Panc1 (cell line): ENCODE data around the gene PXK.

ENCODE experiments used
- TF ChIP-seq, protein P1 (sequence below): fragments of 450-650 bp; IDR thresholded peaks from 2 replicates; pipeline ENCODE4 v1.5.1; 2017; ENCODE audit warnings: mild to moderate bottlenecking
- TF ChIP-seq, protein P2 (sequence below), 2 experiments: IDR thresholded peaks; 2 replicates each; pipeline ENCODE4 v1.6.1; 2011 to 2012; ENCODE audit warnings: low read depth in 2 of 2, control low read depth in 1 of 2, low read length in 1 of 2, mild to moderate bottlenecking in 1 of 2, moderate library complexity in 1 of 2; ENCODE audit not compliant: insufficient read depth in 1 of 2

DNA sequence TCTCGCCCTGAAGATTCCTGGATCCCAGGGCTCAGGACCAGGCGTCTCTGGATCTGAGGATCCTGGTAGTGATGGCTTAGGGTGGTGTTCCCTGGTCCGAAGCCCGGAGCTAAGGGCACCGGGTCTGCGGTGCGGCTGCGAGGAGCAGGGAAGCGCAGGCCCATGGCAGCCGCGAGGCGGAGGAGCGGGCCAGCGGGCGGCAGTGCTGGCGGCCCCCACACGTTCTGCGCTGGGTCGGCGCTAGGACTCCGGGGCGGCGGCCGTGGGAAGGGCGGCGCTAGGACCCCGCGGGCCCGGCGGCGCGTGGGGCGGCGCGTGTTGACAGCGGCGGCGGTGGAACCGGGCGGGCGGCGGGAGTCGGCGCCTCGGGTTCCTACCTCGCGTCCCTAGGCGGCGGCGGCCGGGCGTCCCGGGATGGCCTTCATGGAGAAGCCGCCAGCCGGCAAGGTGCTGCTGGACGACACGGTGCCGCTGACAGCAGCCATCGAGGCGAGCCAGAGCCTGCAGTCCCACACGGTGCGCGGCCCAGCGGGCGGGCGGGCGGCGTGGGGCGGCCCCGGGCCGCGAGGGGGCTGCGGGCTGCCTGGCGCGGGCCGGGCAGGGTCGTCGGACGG, at the start of gene PXK:
- TF ChIP-seq, protein P1, sequence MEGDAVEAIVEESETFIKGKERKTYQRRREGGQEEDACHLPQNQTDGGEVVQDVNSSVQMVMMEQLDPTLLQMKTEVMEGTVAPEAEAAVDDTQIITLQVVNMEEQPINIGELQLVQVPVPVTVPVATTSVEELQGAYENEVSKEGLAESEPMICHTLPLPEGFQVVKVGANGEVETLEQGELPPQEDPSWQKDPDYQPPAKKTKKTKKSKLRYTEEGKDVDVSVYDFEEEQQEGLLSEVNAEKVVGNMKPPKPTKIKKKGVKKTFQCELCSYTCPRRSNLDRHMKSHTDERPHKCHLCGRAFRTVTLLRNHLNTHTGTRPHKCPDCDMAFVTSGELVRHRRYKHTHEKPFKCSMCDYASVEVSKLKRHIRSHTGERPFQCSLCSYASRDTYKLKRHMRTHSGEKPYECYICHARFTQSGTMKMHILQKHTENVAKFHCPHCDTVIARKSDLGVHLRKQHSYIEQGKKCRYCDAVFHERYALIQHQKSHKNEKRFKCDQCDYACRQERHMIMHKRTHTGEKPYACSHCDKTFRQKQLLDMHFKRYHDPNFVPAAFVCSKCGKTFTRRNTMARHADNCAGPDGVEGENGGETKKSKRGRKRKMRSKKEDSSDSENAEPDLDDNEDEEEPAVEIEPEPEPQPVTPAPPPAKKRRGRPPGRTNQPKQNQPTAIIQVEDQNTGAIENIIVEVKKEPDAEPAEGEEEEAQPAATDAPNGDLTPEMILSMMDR: peak; percentile 44
- TF ChIP-seq, protein P2, sequence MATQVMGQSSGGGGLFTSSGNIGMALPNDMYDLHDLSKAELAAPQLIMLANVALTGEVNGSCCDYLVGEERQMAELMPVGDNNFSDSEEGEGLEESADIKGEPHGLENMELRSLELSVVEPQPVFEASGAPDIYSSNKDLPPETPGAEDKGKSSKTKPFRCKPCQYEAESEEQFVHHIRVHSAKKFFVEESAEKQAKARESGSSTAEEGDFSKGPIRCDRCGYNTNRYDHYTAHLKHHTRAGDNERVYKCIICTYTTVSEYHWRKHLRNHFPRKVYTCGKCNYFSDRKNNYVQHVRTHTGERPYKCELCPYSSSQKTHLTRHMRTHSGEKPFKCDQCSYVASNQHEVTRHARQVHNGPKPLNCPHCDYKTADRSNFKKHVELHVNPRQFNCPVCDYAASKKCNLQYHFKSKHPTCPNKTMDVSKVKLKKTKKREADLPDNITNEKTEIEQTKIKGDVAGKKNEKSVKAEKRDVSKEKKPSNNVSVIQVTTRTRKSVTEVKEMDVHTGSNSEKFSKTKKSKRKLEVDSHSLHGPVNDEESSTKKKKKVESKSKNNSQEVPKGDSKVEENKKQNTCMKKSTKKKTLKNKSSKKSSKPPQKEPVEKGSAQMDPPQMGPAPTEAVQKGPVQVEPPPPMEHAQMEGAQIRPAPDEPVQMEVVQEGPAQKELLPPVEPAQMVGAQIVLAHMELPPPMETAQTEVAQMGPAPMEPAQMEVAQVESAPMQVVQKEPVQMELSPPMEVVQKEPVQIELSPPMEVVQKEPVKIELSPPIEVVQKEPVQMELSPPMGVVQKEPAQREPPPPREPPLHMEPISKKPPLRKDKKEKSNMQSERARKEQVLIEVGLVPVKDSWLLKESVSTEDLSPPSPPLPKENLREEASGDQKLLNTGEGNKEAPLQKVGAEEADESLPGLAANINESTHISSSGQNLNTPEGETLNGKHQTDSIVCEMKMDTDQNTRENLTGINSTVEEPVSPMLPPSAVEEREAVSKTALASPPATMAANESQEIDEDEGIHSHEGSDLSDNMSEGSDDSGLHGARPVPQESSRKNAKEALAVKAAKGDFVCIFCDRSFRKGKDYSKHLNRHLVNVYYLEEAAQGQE (IDR thresholded peaks at IDR 0.05; ENCODE audit: insufficient read depth in 1 of 2, low read depth in 2 of 2, low read length in 1 of 2): no peak
